ENCODE measurements around the gene MNT. TPM values are rescaled to one million over a fixed set of nuclear protein-coding genes. Genes with fewer than 3 reads are reported as not detected.

The MNT gene
- polyA plus RNA-seq, 1 donor (not counting 4 experiments of a cell fraction or from before 2014, with no cell fraction given), result 2.0 TPM

DNA sequence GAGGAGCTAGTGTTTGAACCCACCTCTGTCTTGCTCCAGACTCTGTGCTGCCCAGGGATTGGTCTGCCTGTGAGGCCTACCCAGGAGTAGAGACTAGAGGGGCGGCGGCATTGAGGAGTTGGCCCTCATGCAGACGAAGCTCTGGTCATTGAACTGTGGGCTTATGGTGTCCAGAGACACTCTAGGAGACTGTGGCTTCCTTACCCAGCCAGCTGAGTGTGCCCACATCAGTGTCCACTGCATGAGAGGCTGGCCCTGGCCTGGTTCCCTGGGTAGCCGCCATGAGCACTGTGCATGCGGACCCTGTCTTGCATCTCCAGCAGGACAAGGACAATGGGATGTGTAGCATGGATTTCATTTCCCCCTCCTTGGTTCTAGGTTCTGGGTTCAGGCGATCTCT lies 49.6 kb downstream of the MNT start:
- Histone ChIP-seq H3K36me3 (ENCODE audit: control insufficient read depth in 2 of 2, extremely low read depth in 1 of 2, insufficient read depth in 2 of 2, low read length in 2 of 2) (peaks cover 0 to 3% of the 10 kb centered on the region in 2 experiments), H3K4me2 (ENCODE audit: control insufficient read depth, extremely low read depth, insufficient read depth, low read depth, low read length) (no peak overlapping the region), H4K20me1 (ENCODE audit: control insufficient read depth, extremely low read depth, insufficient read depth, low read length) (peaks cover 4% of the 10 kb centered on the region), H3K4me1 (ENCODE audit: control insufficient read depth, extremely low read depth, insufficient read depth, low read length) (peaks cover 8% of the 10 kb centered on the region), H3K9me3 (ENCODE audit: control insufficient read depth, low read depth, low read length) (no peaks in the 10 kb centered on the region), H3K4me3 (ENCODE audit: control insufficient read depth in 2 of 3, extremely low read depth in 1 of 3, insufficient read depth in 2 of 3, low read depth in 1 of 3, low read length in 3 of 3) (no peak overlapping the region), H3K9ac (ENCODE audit: control insufficient read depth, extremely low read depth, insufficient read depth, low read length) (no peak overlapping the region), H2AFZ (ENCODE audit: control insufficient read depth, low read length) (no peak overlapping the region), H3K27ac (ENCODE audit: control insufficient read depth, insufficient read depth, low read length) (no peak overlapping the region), H3K79me2 (ENCODE audit: control insufficient read depth, insufficient read depth, low read length) (no peaks in the 10 kb centered on the region), H3K27me3 (ENCODE audit: control insufficient read depth, extremely low read depth, insufficient read depth, low read length) (no peaks in the 10 kb centered on the region), H3K9me1 (ENCODE audit: control insufficient read depth, extremely low read depth, insufficient read depth, low read length) (no peaks in the 10 kb centered on the region)
- DNase-seq (ENCODE audit: low read depth, low spot score), result no peak
- dilution Hi-C loops (cut with MboI; ENCODE audit: extremely low pct_ligation_motif_present, low sequenced_read_pairs), result no loop called here
- TF ChIP-seq CTCF (optimal IDR thresholded peaks at IDR 0.05 in 1 of 3, IDR thresholded peaks at IDR 0.05 in 1 of 3, conservative IDR thresholded peaks at IDR 0.05 in 1 of 3; ENCODE audit: extremely low read depth in 1 of 3, insufficient read depth in 2 of 3, low read length in 3 of 3) (no peak), EZH2 (IDR thresholded peaks at IDR 0.05; ENCODE audit: low read length) (no peak)
- no peak for FAIRE-seq

DNA sequence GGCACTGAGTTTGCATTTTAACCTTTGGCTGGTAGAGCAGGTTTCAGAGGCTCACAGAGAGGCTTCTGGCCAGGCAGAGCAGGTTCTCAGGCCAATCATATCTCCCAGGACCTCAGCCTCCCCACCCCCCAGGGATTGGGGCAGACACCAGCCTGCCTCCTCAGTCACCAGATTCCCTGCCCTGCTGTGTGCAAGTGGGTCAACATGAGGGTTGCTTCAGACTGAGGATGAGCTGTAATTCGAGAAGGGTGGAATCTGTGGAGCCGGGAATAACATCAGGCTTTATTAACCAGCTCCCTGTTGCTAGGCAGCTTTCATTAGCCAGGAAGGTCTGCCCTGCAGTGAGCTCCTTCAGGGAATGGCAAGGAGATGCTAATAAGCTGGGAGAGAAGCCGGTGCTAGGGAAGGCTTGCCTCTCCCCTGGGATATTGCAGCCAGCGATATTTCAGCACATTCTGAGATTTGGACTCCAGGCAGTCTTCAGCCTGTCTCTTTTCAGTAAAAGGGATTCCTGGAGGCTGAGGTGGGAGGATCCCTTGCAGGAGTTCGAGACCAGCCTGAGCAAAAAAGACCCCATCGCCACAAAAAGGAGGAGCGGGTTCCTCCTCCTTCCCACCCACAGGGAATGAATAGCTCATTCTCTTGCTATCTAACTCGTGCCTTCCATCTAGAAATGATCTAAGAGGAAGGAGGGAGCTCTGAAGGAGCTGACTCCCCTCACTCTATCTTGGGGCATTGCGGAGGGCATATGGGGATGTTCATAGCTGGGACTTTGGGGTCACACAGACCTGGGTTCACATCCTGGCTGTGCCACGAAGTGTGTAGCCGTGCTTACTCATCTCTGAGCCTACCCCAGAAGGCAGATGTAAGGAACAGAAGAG lies 52.8 kb downstream of the MNT start:
- no peak overlapping the region for H2AFZ ChIP-seq (ENCODE audit: control insufficient read depth, low read length)
- no peaks in the 10 kb centered on the region for H3K79me2 ChIP-seq (ENCODE audit: control insufficient read depth, insufficient read depth, low read length)
- peaks cover 4% of the 10 kb centered on the region for H4K20me1 ChIP-seq (ENCODE audit: control insufficient read depth, extremely low read depth, insufficient read depth, low read length)
- no peaks in the 10 kb centered on the region for H3K9me3 ChIP-seq (ENCODE audit: control insufficient read depth, low read depth, low read length)
- H3K4me2 ChIP-seq (ENCODE audit: control insufficient read depth, extremely low read depth, insufficient read depth, low read depth, low read length), result no peak overlapping the region
- DNase-seq (ENCODE audit: low read depth, low spot score) (no peak), FAIRE-seq (peak; percentile 62)
- H3K27ac ChIP-seq (ENCODE audit: control insufficient read depth, insufficient read depth, low read length), result no peak overlapping the region
- no peak overlapping the region for H3K4me3 ChIP-seq (ENCODE audit: control insufficient read depth in 2 of 3, extremely low read depth in 1 of 3, insufficient read depth in 2 of 3, low read depth in 1 of 3, low read length in 3 of 3)
- H3K27me3 ChIP-seq (ENCODE audit: control insufficient read depth, extremely low read depth, insufficient read depth, low read length), result no peaks in the 10 kb centered on the region
- no peak overlapping the region for H3K9ac ChIP-seq (ENCODE audit: control insufficient read depth, extremely low read depth, insufficient read depth, low read length)
- H3K9me1 ChIP-seq (ENCODE audit: control insufficient read depth, extremely low read depth, insufficient read depth, low read length), result no peaks in the 10 kb centered on the region
- no peak for TF ChIP-seq EZH2 (IDR thresholded peaks at IDR 0.05; ENCODE audit: low read length)
- no peak for TF ChIP-seq CTCF (optimal IDR thresholded peaks at IDR 0.05 in 1 of 3, IDR thresholded peaks at IDR 0.05 in 1 of 3, conservative IDR thresholded peaks at IDR 0.05 in 1 of 3; ENCODE audit: extremely low read depth in 1 of 3, insufficient read depth in 2 of 3, low read length in 3 of 3)
- dilution Hi-C loops (cut with MboI; ENCODE audit: extremely low pct_ligation_motif_present, low sequenced_read_pairs), result no loop called here
- peaks cover 4% of the 10 kb centered on the region for H3K4me1 ChIP-seq (ENCODE audit: control insufficient read depth, extremely low read depth, insufficient read depth, low read length)
- H3K36me3 ChIP-seq (ENCODE audit: control insufficient read depth in 2 of 2, extremely low read depth in 1 of 2, insufficient read depth in 2 of 2, low read length in 2 of 2), result peaks cover 2 to 7% of the 10 kb centered on the region in 2 experiments

Data from keratinocyte (primary cell).